ENCODE measurements around the gene HHATL. TPM values are rescaled to one million over a fixed set of nuclear protein-coding genes. Genes with fewer than 3 reads are reported as not detected.
"Not testable (repeated sequence)": the region's sequence is repeated elsewhere in the genome, so short reads cannot be mapped to it uniquely, and the experiment has no call there.

Gene HHATL
- total RNA-seq, 1 experiment from 2014 or later = not detected

- no peak for DNase-seq (ENCODE audit: low spot score)
These were observed 31.1 kb upstream of the HHATL start for GRCh38 chr3:42733501-42734262.

- no peak for DNase-seq (ENCODE audit: low spot score)
These were observed 30.3 kb upstream of the HHATL start for GRCh38 chr3:42732829-42733459.

GRCh38 chr3:42732196-42732828 is 29.7 kb upstream of the HHATL start:
- no peak for DNase-seq (ENCODE audit: low spot score)

- no peak for DNase-seq (ENCODE audit: low spot score)
These were observed 29.0 kb upstream of the HHATL start for GRCh38 chr3:42731476-42732195.

GRCh38 chr3:42730706-42731420 is 28.3 kb upstream of the HHATL start:
- no peak for DNase-seq (ENCODE audit: low spot score)

GRCh38 chr3:42730294-42730693 is 27.7 kb upstream of the HHATL start:
- no peak for DNase-seq (ENCODE audit: low spot score)

GRCh38 chr3:42729404-42730145 is 27.0 kb upstream of the HHATL start:
- no peak for DNase-seq (ENCODE audit: low spot score)

GRCh38 chr3:42728668-42729364 is 26.2 kb upstream of the HHATL start:
- DNase-seq (ENCODE audit: low spot score) = no peak

GRCh38 chr3:42728056-42728455 is 25.5 kb upstream of the HHATL start:
- no peak for DNase-seq (ENCODE audit: low spot score)

GRCh38 chr3:42725454-42725853 is 22.9 kb upstream of the HHATL start:
- DNase-seq (ENCODE audit: low spot score) = no peak

GRCh38 chr3:42723219-42723618 is 20.6 kb upstream of the HHATL start:
- no peak for DNase-seq (ENCODE audit: low spot score)

GRCh38 chr3:42722442-42722841 is 19.8 kb upstream of the HHATL start:
- not testable (repeated sequence) for DNase-seq (ENCODE audit: low spot score)

- no peak for DNase-seq (ENCODE audit: low spot score)
These were observed 19.1 kb upstream of the HHATL start for GRCh38 chr3:42721690-42722089.

GRCh38 chr3:42720126-42720525 is 17.5 kb upstream of the HHATL start:
- DNase-seq (ENCODE audit: low spot score) = no peak

GRCh38 chr3:42719002-42719401 is 16.4 kb upstream of the HHATL start:
- DNase-seq (ENCODE audit: low spot score) = no peak

GRCh38 chr3:42718338-42718737 is 15.7 kb upstream of the HHATL start:
- DNase-seq (ENCODE audit: low spot score) = no peak

GRCh38 chr3:42717306-42717705 is 14.7 kb upstream of the HHATL start:
- DNase-seq (ENCODE audit: low spot score) = peak; percentile 14

GRCh38 chr3:42714171-42714852 is 11.7 kb upstream of the HHATL start:
- no peak for DNase-seq (ENCODE audit: low spot score)

- no peak for DNase-seq (ENCODE audit: low spot score)
These were observed 11.1 kb upstream of the HHATL start for GRCh38 chr3:42713747-42714146.

Data from H4 (cell line).